ENCODE data around the gene TCF3. TPM values are rescaled to one million over a fixed set of nuclear protein-coding genes. Genes with fewer than 3 reads are reported as not detected.
A peak's percentile ranks its signal among the peaks of the same experiment; 100 is the strongest.

Gene TCF3
- polyA plus RNA-seq, 4 donors = 43.2 to 68.9 (median 52.7) TPM

GRCh38 chr19:1624458-1624857 lies 28.0 kb downstream of the TCF3 start:
- 73 to 88% (median 79%) methylated on average over 23 of the region's 23 CpGs for WGBS, 3 donors
- FAIRE-seq (no peak), DNase-seq (peak; percentile 18 to 39)
- no peak overlapping the region for H3K27ac ChIP-seq (ENCODE audit: low read depth in 1 of 3, low read length in 2 of 3)
- H3K4me3 ChIP-seq (ENCODE audit: low read depth in 1 of 3, low read length in 3 of 3) = no peak overlapping the region
- H3K9me3 ChIP-seq (ENCODE audit: control insufficient read depth in 2 of 2, insufficient read depth in 1 of 2, low read depth in 1 of 2, low read length in 1 of 2) = no peaks in the 10 kb centered on the region
- H3K4me1 ChIP-seq (ENCODE audit: control insufficient read depth in 3 of 3, insufficient read depth in 2 of 3, low read depth in 1 of 3, low read length in 2 of 3) = no peaks in the 10 kb centered on the region
- H3K27me3 ChIP-seq (ENCODE audit: control insufficient read depth in 3 of 3, insufficient read depth in 3 of 3, low read length in 3 of 3) = no peaks in the 10 kb centered on the region
- peaks cover 3 to 86% (median 12%) of the 10 kb centered on the region in 3 donors for H3K36me3 ChIP-seq (ENCODE audit: control insufficient read depth in 3 of 3, insufficient read depth in 2 of 3, low read depth in 1 of 3, low read length in 3 of 3)

- FAIRE-seq (no peak), DNase-seq (peak in 1 of 2 donors; percentile 33)
- WGBS, 3 donors = 80 to 93% (median 88%) methylated on average over 5 of the region's 5 CpGs
- H3K36me3 ChIP-seq (ENCODE audit: control insufficient read depth in 3 of 3, insufficient read depth in 2 of 3, low read depth in 1 of 3, low read length in 3 of 3) = peaks cover 3 to 99% (median 13%) of the 10 kb centered on the region in 3 donors
- H3K4me3 ChIP-seq (ENCODE audit: low read depth in 1 of 3, low read length in 3 of 3) = no peak overlapping the region
- no peaks in the 10 kb centered on the region for H3K4me1 ChIP-seq (ENCODE audit: control insufficient read depth in 3 of 3, insufficient read depth in 2 of 3, low read depth in 1 of 3, low read length in 2 of 3)
- no peaks in the 10 kb centered on the region for H3K27me3 ChIP-seq (ENCODE audit: control insufficient read depth in 3 of 3, insufficient read depth in 3 of 3, low read length in 3 of 3)
- H3K9me3 ChIP-seq (ENCODE audit: control insufficient read depth in 2 of 2, insufficient read depth in 1 of 2, low read depth in 1 of 2, low read length in 1 of 2) = no peaks in the 10 kb centered on the region
- no peak overlapping the region for H3K27ac ChIP-seq (ENCODE audit: low read depth in 1 of 3, low read length in 2 of 3)
These were observed 29.9 kb downstream of the TCF3 start for GRCh38 chr19:1622541-1622940.

GRCh38 chr19:1622007-1622406 lies 30.4 kb downstream of the TCF3 start:
- H3K27me3 ChIP-seq (ENCODE audit: control insufficient read depth in 3 of 3, insufficient read depth in 3 of 3, low read length in 3 of 3) = no peaks in the 10 kb centered on the region
- H3K27ac ChIP-seq (ENCODE audit: low read depth in 1 of 3, low read length in 2 of 3) = no peak overlapping the region
- peaks cover 3 to 99% (median 13%) of the 10 kb centered on the region in 3 donors for H3K36me3 ChIP-seq (ENCODE audit: control insufficient read depth in 3 of 3, insufficient read depth in 2 of 3, low read depth in 1 of 3, low read length in 3 of 3)
- WGBS, 3 donors = 90% methylated on average over 14 to 23 of the region's 23 CpGs
- H3K9me3 ChIP-seq (ENCODE audit: control insufficient read depth in 2 of 2, insufficient read depth in 1 of 2, low read depth in 1 of 2, low read length in 1 of 2) = no peaks in the 10 kb centered on the region
- H3K4me1 ChIP-seq (ENCODE audit: control insufficient read depth in 3 of 3, insufficient read depth in 2 of 3, low read depth in 1 of 3, low read length in 2 of 3) = no peaks in the 10 kb centered on the region
- DNase-seq = no peak
- no peak overlapping the region for H3K4me3 ChIP-seq (ENCODE audit: low read depth in 1 of 3, low read length in 3 of 3)
- no peak for FAIRE-seq

- no peak for FAIRE-seq
- Histone ChIP-seq H3K27ac (ENCODE audit: low read depth in 1 of 3, low read length in 2 of 3) (no peak overlapping the region), H3K4me1 (ENCODE audit: control insufficient read depth in 3 of 3, insufficient read depth in 2 of 3, low read depth in 1 of 3, low read length in 2 of 3) (no peaks in the 10 kb centered on the region), H3K36me3 (ENCODE audit: control insufficient read depth in 3 of 3, insufficient read depth in 2 of 3, low read depth in 1 of 3, low read length in 3 of 3) (peaks cover 3 to 97% (median 13%) of the 10 kb centered on the region in 3 donors), H3K4me3 (ENCODE audit: low read depth in 1 of 3, low read length in 3 of 3) (no peak overlapping the region), H3K9me3 (ENCODE audit: control insufficient read depth in 2 of 2, insufficient read depth in 1 of 2, low read depth in 1 of 2, low read length in 1 of 2) (no peaks in the 10 kb centered on the region), H3K27me3 (ENCODE audit: control insufficient read depth in 3 of 3, insufficient read depth in 3 of 3, low read length in 3 of 3) (no peaks in the 10 kb centered on the region)
- 92 to 95% (median 94%) methylated on average over 22 to 23 of the region's 23 CpGs for WGBS, 3 donors
- DNase-seq = no peak
These were observed 30.8 kb downstream of the TCF3 start for GRCh38 chr19:1621574-1621973.

GRCh38 chr19:1621021-1621420 lies 31.4 kb downstream of the TCF3 start:
- H3K9me3 ChIP-seq (ENCODE audit: control insufficient read depth in 2 of 2, insufficient read depth in 1 of 2, low read depth in 1 of 2, low read length in 1 of 2) = no peaks in the 10 kb centered on the region
- DNase-seq = no peak
- H3K27ac ChIP-seq (ENCODE audit: low read depth in 1 of 3, low read length in 2 of 3) = no peak overlapping the region
- no peaks in the 10 kb centered on the region for H3K27me3 ChIP-seq (ENCODE audit: control insufficient read depth in 3 of 3, insufficient read depth in 3 of 3, low read length in 3 of 3)
- no peak overlapping the region for H3K4me3 ChIP-seq (ENCODE audit: low read depth in 1 of 3, low read length in 3 of 3)
- WGBS, 3 donors = 89 to 98% (median 90%) methylated on average over 12 to 19 of the region's 19 CpGs
- peaks cover 3 to 97% (median 13%) of the 10 kb centered on the region in 3 donors for H3K36me3 ChIP-seq (ENCODE audit: control insufficient read depth in 3 of 3, insufficient read depth in 2 of 3, low read depth in 1 of 3, low read length in 3 of 3)
- no peaks in the 10 kb centered on the region for H3K4me1 ChIP-seq (ENCODE audit: control insufficient read depth in 3 of 3, insufficient read depth in 2 of 3, low read depth in 1 of 3, low read length in 2 of 3)
- FAIRE-seq = no peak

- DNase-seq (no peak), FAIRE-seq (no peak)
- no peaks in the 10 kb centered on the region for H3K9me3 ChIP-seq (ENCODE audit: control insufficient read depth in 2 of 2, insufficient read depth in 1 of 2, low read depth in 1 of 2, low read length in 1 of 2)
- H3K27ac ChIP-seq (ENCODE audit: low read depth in 1 of 3, low read length in 2 of 3) = no peak overlapping the region
- H3K4me1 ChIP-seq (ENCODE audit: control insufficient read depth in 3 of 3, insufficient read depth in 2 of 3, low read depth in 1 of 3, low read length in 2 of 3) = no peaks in the 10 kb centered on the region
- H3K27me3 ChIP-seq (ENCODE audit: control insufficient read depth in 3 of 3, insufficient read depth in 3 of 3, low read length in 3 of 3) = no peaks in the 10 kb centered on the region
- H3K36me3 ChIP-seq (ENCODE audit: control insufficient read depth in 3 of 3, insufficient read depth in 2 of 3, low read depth in 1 of 3, low read length in 3 of 3) = peaks cover 8 to 95% (median 16%) of the 10 kb centered on the region in 3 donors
- H3K4me3 ChIP-seq (ENCODE audit: low read depth in 1 of 3, low read length in 3 of 3) = no peak overlapping the region
- WGBS, 3 donors = 87 to 98% (median 93%) methylated on average over 9 to 11 of the region's 11 CpGs
These were observed 31.9 kb downstream of the TCF3 start for GRCh38 chr19:1620502-1620901.

GRCh38 chr19:1619703-1620102 lies 32.7 kb downstream of the TCF3 start:
- no peak overlapping the region for H3K27ac ChIP-seq (ENCODE audit: low read depth in 1 of 3, low read length in 2 of 3)
- FAIRE-seq (no peak), DNase-seq (no peak)
- H3K36me3 ChIP-seq (ENCODE audit: control insufficient read depth in 3 of 3, insufficient read depth in 2 of 3, low read depth in 1 of 3, low read length in 3 of 3) = peaks cover 16 to 95% (median 16%) of the 10 kb centered on the region in 3 donors
- H3K4me1 ChIP-seq (ENCODE audit: control insufficient read depth in 3 of 3, insufficient read depth in 2 of 3, low read depth in 1 of 3, low read length in 2 of 3) = no peaks in the 10 kb centered on the region
- no peaks in the 10 kb centered on the region for H3K27me3 ChIP-seq (ENCODE audit: control insufficient read depth in 3 of 3, insufficient read depth in 3 of 3, low read length in 3 of 3)
- no peaks in the 10 kb centered on the region for H3K9me3 ChIP-seq (ENCODE audit: control insufficient read depth in 2 of 2, insufficient read depth in 1 of 2, low read depth in 1 of 2, low read length in 1 of 2)
- WGBS, 3 donors = 87 to 90% (median 88%) methylated on average over 18 of the region's 18 CpGs
- no peak overlapping the region for H3K4me3 ChIP-seq (ENCODE audit: low read depth in 1 of 3, low read length in 3 of 3)

GRCh38 chr19:1619094-1619439 lies 33.3 kb downstream of the TCF3 start:
- no peak for DNase-seq
- Histone ChIP-seq H3K27ac (ENCODE audit: low read depth in 1 of 3, low read length in 2 of 3) (no peak overlapping the region), H3K4me3 (ENCODE audit: low read depth in 1 of 3, low read length in 3 of 3) (no peak overlapping the region), H3K9me3 (ENCODE audit: control insufficient read depth in 2 of 2, insufficient read depth in 1 of 2, low read depth in 1 of 2, low read length in 1 of 2) (no peaks in the 10 kb centered on the region), H3K27me3 (ENCODE audit: control insufficient read depth in 3 of 3, insufficient read depth in 3 of 3, low read length in 3 of 3) (no peaks in the 10 kb centered on the region), H3K4me1 (ENCODE audit: control insufficient read depth in 3 of 3, insufficient read depth in 2 of 3, low read depth in 1 of 3, low read length in 2 of 3) (peaks cover 0 to under 1% (median 0%) of the 10 kb centered on the region in 3 donors), H3K36me3 (ENCODE audit: control insufficient read depth in 3 of 3, insufficient read depth in 2 of 3, low read depth in 1 of 3, low read length in 3 of 3) (peaks cover 16 to 95% (median 21%) of the 10 kb centered on the region in 3 donors)
- 94 to 95% (median 94%) methylated on average over 25 to 26 of the region's 26 CpGs for WGBS, 3 donors
- no peak for FAIRE-seq

Data from small intestine (tissue), 7 donors.